PC-3 (cell line): ENCODE data around the gene TRABD2B.

Source experiments
- CTCF ChIP-seq: fragments of 300-600 bp; sonication (generic); conservative IDR thresholded peaks from 2 replicates; pipeline ENCODE4 v1.5.1; 2017; ENCODE audit warnings: antibody characterized with exemption, low read depth, mild to moderate bottlenecking, low read length
- EZH2 ChIP-seq: fragments of 300-600 bp; sonication (generic); IDR thresholded peaks from one replicate; pipeline ENCODE4 v1.6.1; 2017; ENCODE audit warnings: antibody characterized with exemption, mild to moderate bottlenecking, low read length; ENCODE audit not compliant: unreplicated experiment

- TF ChIP-seq CTCF (no peak), EZH2 (no peak)
These were observed 39.6 kb upstream of the TRABD2B start for GRCh38 chr1:48036710-48037355.
